HEK293T (cell line): ENCODE measurements around the gene ARHGEF2.

ENCODE experiments used
- ARNT ChIP-seq: fragments of 450-650 bp; IDR thresholded peaks from 2 replicates; pipeline ENCODE4 v1.6.1; 2017; ENCODE audit warnings: mild to moderate bottlenecking
- BHLHE40 ChIP-seq: fragments of 450-650 bp; IDR thresholded peaks from 2 replicates; pipeline ENCODE4 v1.6.1; 2016; ENCODE audit warnings: mild to moderate bottlenecking, moderate library complexity, borderline replicate concordance
- CTBP1 ChIP-seq: fragments of 450-650 bp; IDR thresholded peaks from 2 replicates; pipeline ENCODE4 v1.6.1; 2016; ENCODE audit warnings: borderline replicate concordance
- FOXK2 ChIP-seq: fragments of 450-650 bp; IDR thresholded peaks from 2 replicates; pipeline ENCODE4 v1.6.1; 2016; ENCODE audit warnings: mild to moderate bottlenecking
- NFRKB ChIP-seq: fragments of 450-650 bp; IDR thresholded peaks from 2 replicates; pipeline ENCODE4 v1.6.1; 2016; ENCODE audit warnings: mild to moderate bottlenecking, moderate library complexity
- SP1 ChIP-seq: fragments of 450-650 bp; IDR thresholded peaks from 2 replicates; pipeline ENCODE4 v1.6.1; 2017
- SUZ12 ChIP-seq: fragments of 450-650 bp; IDR thresholded peaks from 2 replicates; pipeline ENCODE4 v1.6.1; 2016; ENCODE audit warnings: mild to moderate bottlenecking
- TARDBP ChIP-seq: fragments of 450-650 bp; IDR thresholded peaks from 2 replicates; pipeline ENCODE4 v1.6.1; 2016

DNA sequence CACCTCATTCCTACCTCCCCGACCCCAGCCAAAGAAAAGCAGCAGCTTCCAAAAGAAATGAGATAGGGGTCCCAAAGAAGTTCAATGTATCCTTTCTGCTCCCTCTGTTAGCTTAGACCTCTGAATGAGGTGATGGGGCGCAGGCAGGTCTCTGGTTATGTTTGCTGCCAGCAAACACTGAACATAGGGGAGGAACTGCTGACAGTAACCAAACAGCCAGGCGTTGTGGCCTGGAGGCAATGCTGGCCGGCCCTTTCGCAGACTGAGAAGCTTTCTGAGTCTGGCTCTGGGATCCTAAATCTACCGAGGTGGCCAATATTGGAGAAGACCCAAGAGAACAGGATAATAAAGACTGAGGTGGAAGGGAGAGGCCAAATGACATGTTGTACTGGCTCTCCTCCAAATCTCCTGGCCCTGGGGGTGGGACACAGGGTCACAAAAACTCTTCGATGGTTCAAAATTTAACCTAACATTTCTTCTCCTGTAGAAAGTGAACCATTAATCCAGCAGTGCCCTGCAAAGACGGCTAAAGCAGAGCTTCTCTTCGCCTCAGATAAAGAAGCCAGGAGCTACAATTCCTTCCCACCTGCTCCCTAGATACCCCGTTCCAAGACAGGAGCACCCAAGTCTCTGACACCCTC is 22.8 kb upstream of the ARHGEF2 start:
- no peak for TF ChIP-seq FOXK2
- TF ChIP-seq TARDBP: no peak
- no peak for TF ChIP-seq SP1
- TF ChIP-seq ARNT: no peak
- TF ChIP-seq SUZ12: no peak
- TF ChIP-seq CTBP1: no peak
- TF ChIP-seq BHLHE40: no peak
- no peak for TF ChIP-seq NFRKB
